NCI-H69 (cell line): ENCODE results near the gene SPRED3.
"Not testable (repeated sequence)": the region's sequence is repeated elsewhere in the genome, so short reads cannot be mapped to it uniquely, and the experiment has no call there.

Source experiments
- DNase-seq: peaks from one replicate; lab custom pipeline; 2025; lab: John Stamatoyannopoulos, UW

Gene SPRED3

GRCh38 chr19:38420935-38421334, 32.4 kb downstream of the SPRED3 start:
- no peak for DNase-seq

- DNase-seq: no peak
Measured at GRCh38 chr19:38421856-38422255, 33.4 kb downstream of the SPRED3 start.

GRCh38 chr19:38422438-38422837, 33.9 kb downstream of the SPRED3 start:
- no peak for DNase-seq

GRCh38 chr19:38424272-38424671, 35.8 kb downstream of the SPRED3 start:
- no peak for DNase-seq

- DNase-seq: no peak
Measured at GRCh38 chr19:38425222-38425809, 36.8 kb downstream of the SPRED3 start.

- no peak for DNase-seq
Measured at GRCh38 chr19:38425810-38426466, 37.4 kb downstream of the SPRED3 start, which contains the start of gene RASGRP4. TSS of gene RASGRP4 (minus strand) at chr19:38426219. CDS start at chr19:38426091, 128 bp downstream.

- not testable (repeated sequence) for DNase-seq
Measured at GRCh38 chr19:38427035-38427677, 38.7 kb downstream of the SPRED3 start.

GRCh38 chr19:38429055-38429810, 40.7 kb downstream of the SPRED3 start:
- no peak for DNase-seq

- DNase-seq: no peak
Measured at GRCh38 chr19:38429811-38430156, 41.3 kb downstream of the SPRED3 start.

- DNase-seq: no peak
Measured at GRCh38 chr19:38430931-38431330, 42.4 kb downstream of the SPRED3 start.

GRCh38 chr19:38433268-38433733, 44.8 kb downstream of the SPRED3 start, which contains the start of gene RYR1:
TSS of gene RYR1 (plus strand) at chr19:38433691. CDS start at chr19:38433830, 139 bp downstream.
- DNase-seq: no peak

- peak; percentile 14 for DNase-seq
Measured at GRCh38 chr19:38434549-38435051, 46.1 kb downstream of the SPRED3 start.

GRCh38 chr19:38437295-38437694, 48.8 kb downstream of the SPRED3 start:
- DNase-seq: no peak

GRCh38 chr19:38437917-38438316, 49.4 kb downstream of the SPRED3 start:
- no peak for DNase-seq

GRCh38 chr19:38440592-38440991, 52.1 kb downstream of the SPRED3 start:
- no peak for DNase-seq

- DNase-seq: no peak
Measured at GRCh38 chr19:38441657-38442348, 53.3 kb downstream of the SPRED3 start.

GRCh38 chr19:38442736-38443135, 54.2 kb downstream of the SPRED3 start:
- no peak for DNase-seq

- no peak for DNase-seq
Measured at GRCh38 chr19:38443458-38443999, 55.0 kb downstream of the SPRED3 start.

- no peak for DNase-seq
Measured at GRCh38 chr19:38444026-38444425, 55.5 kb downstream of the SPRED3 start.

GRCh38 chr19:38445362-38445761, 56.9 kb downstream of the SPRED3 start:
- no peak for DNase-seq

GRCh38 chr19:38448225-38448624, 59.7 kb downstream of the SPRED3 start:
- DNase-seq: no peak
